Measurements from ENCODE around the gene AKAP6. TPM values are rescaled to one million over a fixed set of nuclear protein-coding genes. Genes with fewer than 3 reads are reported as not detected.

Gene AKAP6
- total and polyA plus RNA-seq, 2 experiments from 2014 or later = 0.38 to 0.42 TPM

DNA sequence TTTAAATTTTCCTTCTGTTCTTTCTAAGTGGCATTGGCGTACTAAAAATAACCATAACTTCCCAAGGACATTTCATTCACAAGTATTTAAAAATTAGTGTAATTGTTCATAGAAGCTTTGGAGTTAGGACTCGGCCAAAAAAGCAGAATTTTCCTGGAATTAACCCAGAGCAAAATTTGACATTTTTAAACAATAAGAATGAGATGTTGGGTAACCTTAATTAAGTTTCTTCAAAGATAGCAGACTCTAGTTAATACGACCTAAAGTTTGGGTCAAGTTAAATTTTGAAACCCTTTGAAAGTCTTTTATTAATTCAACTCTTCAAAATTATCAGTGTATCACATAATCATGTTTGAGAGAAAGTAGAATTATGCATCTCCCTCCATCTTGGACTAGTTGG, 118.3 kb downstream of the AKAP6 start (continued):
- TF ChIP-seq NANOG (IDR thresholded peaks at IDR 0.05; ENCODE audit: borderline replicate concordance) (no peak), ZNF331 (CRISPR knock-in tag; IDR thresholded peaks at IDR 0.05; ENCODE audit: low read depth) (no peak)
- TF ChIP-seq, protein P1, sequence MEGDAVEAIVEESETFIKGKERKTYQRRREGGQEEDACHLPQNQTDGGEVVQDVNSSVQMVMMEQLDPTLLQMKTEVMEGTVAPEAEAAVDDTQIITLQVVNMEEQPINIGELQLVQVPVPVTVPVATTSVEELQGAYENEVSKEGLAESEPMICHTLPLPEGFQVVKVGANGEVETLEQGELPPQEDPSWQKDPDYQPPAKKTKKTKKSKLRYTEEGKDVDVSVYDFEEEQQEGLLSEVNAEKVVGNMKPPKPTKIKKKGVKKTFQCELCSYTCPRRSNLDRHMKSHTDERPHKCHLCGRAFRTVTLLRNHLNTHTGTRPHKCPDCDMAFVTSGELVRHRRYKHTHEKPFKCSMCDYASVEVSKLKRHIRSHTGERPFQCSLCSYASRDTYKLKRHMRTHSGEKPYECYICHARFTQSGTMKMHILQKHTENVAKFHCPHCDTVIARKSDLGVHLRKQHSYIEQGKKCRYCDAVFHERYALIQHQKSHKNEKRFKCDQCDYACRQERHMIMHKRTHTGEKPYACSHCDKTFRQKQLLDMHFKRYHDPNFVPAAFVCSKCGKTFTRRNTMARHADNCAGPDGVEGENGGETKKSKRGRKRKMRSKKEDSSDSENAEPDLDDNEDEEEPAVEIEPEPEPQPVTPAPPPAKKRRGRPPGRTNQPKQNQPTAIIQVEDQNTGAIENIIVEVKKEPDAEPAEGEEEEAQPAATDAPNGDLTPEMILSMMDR (conservative IDR thresholded peaks at IDR 0.05; ENCODE audit: low read depth in 2 of 2) = no peak

DNA sequence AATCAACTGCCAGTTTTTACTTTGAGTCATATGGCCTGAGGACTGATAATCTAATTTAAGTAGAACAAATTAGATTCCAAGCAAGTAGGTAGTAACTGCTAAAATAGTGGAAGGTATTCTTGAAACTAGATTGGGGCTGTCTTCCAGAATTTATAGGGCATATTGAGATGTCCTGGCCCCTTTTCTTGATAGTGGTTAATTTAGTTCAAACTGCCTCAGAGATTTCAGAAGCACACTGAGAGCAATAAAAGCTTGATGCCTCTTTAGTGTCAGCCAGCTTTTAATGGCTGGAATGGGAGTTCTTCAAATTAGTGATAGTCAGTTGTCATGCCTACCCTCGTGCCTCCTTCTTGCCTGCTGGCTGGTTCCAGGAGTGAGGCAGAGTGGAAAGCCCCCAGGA, 120.5 kb downstream of the AKAP6 start:
- H3K4me1 Mint-ChIP-seq = no peaks in the 10 kb centered on the region
- Histone ChIP-seq H3K27ac (ENCODE audit: low read depth) (no peak overlapping the region), H3F3A (replicated peaks; ENCODE audit: low read depth) (no peaks in the 10 kb centered on the region), H3K4me1 (ENCODE audit: insufficient read depth) (no peaks in the 10 kb centered on the region), H3K79me2 (replicated peaks; ENCODE audit: insufficient read depth) (no peaks in the 10 kb centered on the region), H4K20me1 (replicated peaks; ENCODE audit: insufficient read depth) (no peaks in the 10 kb centered on the region), H3K4me2 (no peak overlapping the region), H2AFZ (no peak overlapping the region; the same call in 1 of the 2 replicates), H3K4me3 (no peak overlapping the region), H3K36me3 (ENCODE audit: insufficient read depth) (no peaks in the 10 kb centered on the region), H3K27me3 (ENCODE audit: insufficient read depth) (no peaks in the 10 kb centered on the region), H3K9me2 (ENCODE audit: insufficient read depth) (no peaks in the 10 kb centered on the region)
- H3K9me3 Mint-ChIP-seq = no peaks in the 10 kb centered on the region
- H3K36me3 Mint-ChIP-seq (ENCODE audit: low read depth) = no peaks in the 10 kb centered on the region
- no peak for TF ChIP-seq POLR2AphosphoS5 (IDR thresholded peaks at IDR 0.05; ENCODE audit: low read depth)
- H3K27ac Mint-ChIP-seq = no peak overlapping the region
- DNase-seq (ENCODE audit: low spot score) (no peak), ATAC-seq (no peak)
- no peak overlapping the region for H3K4me3 Mint-ChIP-seq
- peaks cover 2% of the 10 kb centered on the region for H3K27me3 Mint-ChIP-seq (ENCODE audit: insufficient read depth, low read depth, poor library complexity)

DNA sequence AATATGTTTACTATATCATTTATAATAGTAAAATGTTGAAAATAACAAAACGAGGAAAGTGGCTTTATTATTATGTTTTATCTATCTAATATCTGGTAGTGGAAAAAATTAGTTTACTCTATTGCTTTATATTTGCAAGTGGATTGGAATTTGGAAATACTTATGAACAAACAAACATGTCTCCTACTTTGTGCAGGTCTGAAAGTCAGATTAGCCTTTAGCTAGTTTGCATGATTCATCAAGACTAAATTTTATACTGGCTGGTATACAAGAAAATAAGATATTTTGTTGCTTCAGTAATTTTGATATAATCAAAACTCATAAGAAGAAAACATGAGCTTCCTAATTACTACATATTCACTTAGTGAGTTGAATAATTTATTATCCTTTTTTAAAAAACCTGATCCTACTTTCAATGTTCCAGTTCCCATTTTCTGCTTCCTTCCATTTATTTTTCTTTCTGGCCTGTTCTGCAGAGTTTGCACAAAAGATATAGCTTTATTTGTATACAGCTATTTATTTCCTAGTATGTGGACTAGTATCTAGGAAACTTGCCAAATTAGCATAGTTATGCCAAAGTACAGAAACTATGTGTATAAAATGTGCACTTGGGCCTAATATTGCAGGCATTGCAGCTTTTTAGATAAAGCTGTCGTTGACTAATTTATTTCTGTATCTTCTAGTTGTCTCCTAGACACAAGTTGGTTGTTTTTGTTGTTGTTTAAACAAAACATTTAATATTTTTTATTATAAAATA, 122.0 kb downstream of the AKAP6 start:
- no peak overlapping the region for H3K4me3 Mint-ChIP-seq
- H4K20me1 ChIP-seq (replicated peaks; ENCODE audit: insufficient read depth) = no peaks in the 10 kb centered on the region
- no peaks in the 10 kb centered on the region for H3F3A ChIP-seq (replicated peaks; ENCODE audit: low read depth)
- H3K4me1 ChIP-seq (ENCODE audit: insufficient read depth) = no peaks in the 10 kb centered on the region
- H3K27me3 Mint-ChIP-seq (ENCODE audit: insufficient read depth, low read depth, poor library complexity) = peaks cover 2% of the 10 kb centered on the region
- no peak overlapping the region for H3K4me2 ChIP-seq
- H2AFZ ChIP-seq = no peak overlapping the region
- H3K36me3 ChIP-seq (ENCODE audit: insufficient read depth) = no peaks in the 10 kb centered on the region
- no peak overlapping the region for H3K27ac Mint-ChIP-seq
- H3K9me3 Mint-ChIP-seq = no peaks in the 10 kb centered on the region
- no peak overlapping the region for H3K4me3 ChIP-seq
- H3K9me2 ChIP-seq (ENCODE audit: insufficient read depth) = no peaks in the 10 kb centered on the region
- ATAC-seq = no peak
- no peak for DNase-seq (ENCODE audit: low spot score)
- no peaks in the 10 kb centered on the region for H3K27me3 ChIP-seq (ENCODE audit: insufficient read depth)
- H3K79me2 ChIP-seq (replicated peaks; ENCODE audit: insufficient read depth) = no peaks in the 10 kb centered on the region
- H3K4me1 Mint-ChIP-seq = no peaks in the 10 kb centered on the region
- no peak overlapping the region for H3K27ac ChIP-seq (ENCODE audit: low read depth)
- no peaks in the 10 kb centered on the region for H3K36me3 Mint-ChIP-seq (ENCODE audit: low read depth)
- TF ChIP-seq, protein P2, sequence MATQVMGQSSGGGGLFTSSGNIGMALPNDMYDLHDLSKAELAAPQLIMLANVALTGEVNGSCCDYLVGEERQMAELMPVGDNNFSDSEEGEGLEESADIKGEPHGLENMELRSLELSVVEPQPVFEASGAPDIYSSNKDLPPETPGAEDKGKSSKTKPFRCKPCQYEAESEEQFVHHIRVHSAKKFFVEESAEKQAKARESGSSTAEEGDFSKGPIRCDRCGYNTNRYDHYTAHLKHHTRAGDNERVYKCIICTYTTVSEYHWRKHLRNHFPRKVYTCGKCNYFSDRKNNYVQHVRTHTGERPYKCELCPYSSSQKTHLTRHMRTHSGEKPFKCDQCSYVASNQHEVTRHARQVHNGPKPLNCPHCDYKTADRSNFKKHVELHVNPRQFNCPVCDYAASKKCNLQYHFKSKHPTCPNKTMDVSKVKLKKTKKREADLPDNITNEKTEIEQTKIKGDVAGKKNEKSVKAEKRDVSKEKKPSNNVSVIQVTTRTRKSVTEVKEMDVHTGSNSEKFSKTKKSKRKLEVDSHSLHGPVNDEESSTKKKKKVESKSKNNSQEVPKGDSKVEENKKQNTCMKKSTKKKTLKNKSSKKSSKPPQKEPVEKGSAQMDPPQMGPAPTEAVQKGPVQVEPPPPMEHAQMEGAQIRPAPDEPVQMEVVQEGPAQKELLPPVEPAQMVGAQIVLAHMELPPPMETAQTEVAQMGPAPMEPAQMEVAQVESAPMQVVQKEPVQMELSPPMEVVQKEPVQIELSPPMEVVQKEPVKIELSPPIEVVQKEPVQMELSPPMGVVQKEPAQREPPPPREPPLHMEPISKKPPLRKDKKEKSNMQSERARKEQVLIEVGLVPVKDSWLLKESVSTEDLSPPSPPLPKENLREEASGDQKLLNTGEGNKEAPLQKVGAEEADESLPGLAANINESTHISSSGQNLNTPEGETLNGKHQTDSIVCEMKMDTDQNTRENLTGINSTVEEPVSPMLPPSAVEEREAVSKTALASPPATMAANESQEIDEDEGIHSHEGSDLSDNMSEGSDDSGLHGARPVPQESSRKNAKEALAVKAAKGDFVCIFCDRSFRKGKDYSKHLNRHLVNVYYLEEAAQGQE (IDR thresholded peaks at IDR 0.05; ENCODE audit: unreplicated experiment) = no peak
- TF ChIP-seq EZH2phosphoT487 (IDR thresholded peaks at IDR 0.05; ENCODE audit: unreplicated experiment) (no peak), POLR2AphosphoS5 (IDR thresholded peaks at IDR 0.05; ENCODE audit: low read depth) (no peak), ZNF331 (CRISPR knock-in tag; IDR thresholded peaks at IDR 0.05; ENCODE audit: low read depth) (no peak)
- TF ChIP-seq, protein P3, sequence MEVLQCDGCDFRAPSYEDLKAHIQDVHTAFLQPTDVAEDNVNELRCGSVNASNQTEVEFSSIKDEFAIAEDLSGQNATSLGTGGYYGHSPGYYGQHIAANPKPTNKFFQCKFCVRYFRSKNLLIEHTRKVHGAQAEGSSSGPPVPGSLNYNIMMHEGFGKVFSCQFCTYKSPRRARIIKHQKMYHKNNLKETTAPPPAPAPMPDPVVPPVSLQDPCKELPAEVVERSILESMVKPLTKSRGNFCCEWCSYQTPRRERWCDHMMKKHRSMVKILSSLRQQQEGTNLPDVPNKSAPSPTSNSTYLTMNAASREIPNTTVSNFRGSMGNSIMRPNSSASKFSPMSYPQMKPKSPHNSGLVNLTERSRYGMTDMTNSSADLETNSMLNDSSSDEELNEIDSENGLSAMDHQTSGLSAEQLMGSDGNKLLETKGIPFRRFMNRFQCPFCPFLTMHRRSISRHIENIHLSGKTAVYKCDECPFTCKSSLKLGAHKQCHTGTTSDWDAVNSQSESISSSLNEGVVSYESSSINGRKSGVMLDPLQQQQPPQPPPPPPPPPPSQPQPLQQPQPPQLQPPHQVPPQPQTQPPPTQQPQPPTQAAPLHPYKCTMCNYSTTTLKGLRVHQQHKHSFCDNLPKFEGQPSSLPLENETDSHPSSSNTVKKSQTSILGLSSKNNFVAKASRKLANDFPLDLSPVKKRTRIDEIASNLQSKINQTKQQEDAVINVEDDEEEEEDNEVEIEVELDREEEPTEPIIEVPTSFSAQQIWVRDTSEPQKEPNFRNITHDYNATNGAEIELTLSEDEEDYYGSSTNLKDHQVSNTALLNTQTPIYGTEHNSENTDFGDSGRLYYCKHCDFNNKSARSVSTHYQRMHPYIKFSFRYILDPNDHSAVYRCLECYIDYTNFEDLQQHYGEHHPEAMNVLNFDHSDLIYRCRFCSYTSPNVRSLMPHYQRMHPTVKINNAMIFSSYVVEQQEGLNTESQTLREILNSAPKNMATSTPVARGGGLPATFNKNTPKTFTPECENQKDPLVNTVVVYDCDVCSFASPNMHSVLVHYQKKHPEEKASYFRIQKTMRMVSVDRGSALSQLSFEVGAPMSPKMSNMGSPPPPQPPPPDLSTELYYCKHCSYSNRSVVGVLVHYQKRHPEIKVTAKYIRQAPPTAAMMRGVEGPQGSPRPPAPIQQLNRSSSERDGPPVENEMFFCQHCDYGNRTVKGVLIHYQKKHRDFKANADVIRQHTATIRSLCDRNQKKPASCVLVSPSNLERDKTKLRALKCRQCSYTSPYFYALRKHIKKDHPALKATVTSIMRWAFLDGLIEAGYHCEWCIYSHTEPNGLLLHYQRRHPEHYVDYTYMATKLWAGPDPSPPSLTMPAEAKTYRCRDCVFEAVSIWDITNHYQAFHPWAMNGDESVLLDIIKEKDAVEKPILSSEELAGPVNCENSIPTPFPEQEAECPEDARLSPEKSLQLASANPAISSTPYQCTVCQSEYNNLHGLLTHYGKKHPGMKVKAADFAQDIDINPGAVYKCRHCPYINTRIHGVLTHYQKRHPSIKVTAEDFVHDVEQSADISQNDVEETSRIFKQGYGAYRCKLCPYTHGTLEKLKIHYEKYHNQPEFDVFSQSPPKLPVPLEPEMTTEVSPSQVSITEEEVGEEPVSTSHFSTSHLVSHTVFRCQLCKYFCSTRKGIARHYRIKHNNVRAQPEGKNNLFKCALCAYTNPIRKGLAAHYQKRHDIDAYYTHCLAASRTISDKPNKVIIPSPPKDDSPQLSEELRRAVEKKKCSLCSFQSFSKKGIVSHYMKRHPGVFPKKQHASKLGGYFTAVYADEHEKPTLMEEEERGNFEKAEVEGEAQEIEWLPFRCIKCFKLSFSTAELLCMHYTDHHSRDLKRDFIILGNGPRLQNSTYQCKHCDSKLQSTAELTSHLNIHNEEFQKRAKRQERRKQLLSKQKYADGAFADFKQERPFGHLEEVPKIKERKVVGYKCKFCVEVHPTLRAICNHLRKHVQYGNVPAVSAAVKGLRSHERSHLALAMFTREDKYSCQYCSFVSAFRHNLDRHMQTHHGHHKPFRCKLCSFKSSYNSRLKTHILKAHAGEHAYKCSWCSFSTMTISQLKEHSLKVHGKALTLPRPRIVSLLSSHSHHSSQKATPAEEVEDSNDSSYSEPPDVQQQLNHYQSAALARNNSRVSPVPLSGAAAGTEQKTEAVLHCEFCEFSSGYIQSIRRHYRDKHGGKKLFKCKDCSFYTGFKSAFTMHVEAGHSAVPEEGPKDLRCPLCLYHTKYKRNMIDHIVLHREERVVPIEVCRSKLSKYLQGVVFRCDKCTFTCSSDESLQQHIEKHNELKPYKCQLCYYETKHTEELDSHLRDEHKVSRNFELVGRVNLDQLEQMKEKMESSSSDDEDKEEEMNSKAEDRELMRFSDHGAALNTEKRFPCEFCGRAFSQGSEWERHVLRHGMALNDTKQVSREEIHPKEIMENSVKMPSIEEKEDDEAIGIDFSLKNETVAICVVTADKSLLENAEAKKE (CRISPR knock-in tag; IDR thresholded peaks at IDR 0.05) = no peak

Measured in GM23338 (cell line).